Testis (tissue), 2 donors: Measurements from ENCODE around the gene WDR38.

Experiments
- POLR2A ChIP-seq: fragments of 450-650 bp; IDR thresholded peaks from one replicate; pipeline ENCODE4 v1.6.1; 2017; ENCODE audit warnings: antibody characterized with exemption, mild to moderate bottlenecking, moderate library complexity
- TF ChIP-seq, protein P1 (sequence below), 3 experiments: fragments of 450-650 bp in 2 of 3; fragments of 200-600 bp in 1 of 3; sonication (generic) in 1 of 3; IDR thresholded peaks; one replicate each; pipeline ENCODE4 v1.5.1; 2016 to 2019; ENCODE audit warnings: antibody characterized with exemption in 3 of 3, mild to moderate bottlenecking in 2 of 3, moderate library complexity in 1 of 3

DNA sequence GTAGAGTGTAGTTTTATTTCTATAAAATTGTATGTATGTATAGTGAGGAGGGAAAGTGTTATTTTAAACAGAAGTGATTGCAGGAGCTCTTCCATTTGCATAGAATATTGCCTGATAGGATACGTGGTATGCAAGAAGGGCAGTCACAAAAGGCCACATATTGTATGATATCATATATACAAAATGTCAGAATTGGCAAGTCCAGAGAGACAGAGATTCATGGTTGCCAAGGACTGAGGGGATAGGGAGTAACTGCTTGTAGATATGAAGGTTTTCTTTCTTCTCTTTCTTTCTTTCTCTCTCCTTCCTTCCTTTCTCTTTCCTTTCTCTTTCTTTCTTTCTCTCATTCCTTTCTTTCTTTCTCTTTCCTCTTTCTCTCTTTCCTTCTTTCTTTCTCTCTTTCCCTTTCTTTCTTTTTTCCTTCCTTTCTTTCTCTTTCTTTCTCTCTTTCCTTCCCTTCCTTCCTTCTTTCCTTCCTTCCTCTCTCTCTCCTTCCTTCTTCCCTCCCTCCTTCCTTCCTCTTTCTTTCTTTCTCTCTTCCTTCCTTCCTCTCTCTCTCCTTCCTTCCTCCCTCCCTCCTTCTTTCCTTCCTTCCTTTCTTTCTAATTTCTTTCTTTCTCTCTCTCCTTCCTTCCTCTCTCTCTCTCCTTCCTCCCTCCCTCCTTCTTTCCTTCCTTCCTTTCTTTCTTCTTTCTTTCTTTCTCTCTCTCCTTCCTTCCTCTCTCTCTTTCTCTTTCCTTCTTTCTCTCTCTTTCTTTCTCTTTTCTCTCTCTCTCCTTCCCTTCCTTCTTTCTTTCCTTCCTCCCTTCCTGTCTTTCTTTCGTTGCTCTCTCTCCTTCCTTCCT lies 24.5 kb upstream of the WDR38 start:
- TF ChIP-seq POLR2A = no peak
- TF ChIP-seq, protein P1, sequence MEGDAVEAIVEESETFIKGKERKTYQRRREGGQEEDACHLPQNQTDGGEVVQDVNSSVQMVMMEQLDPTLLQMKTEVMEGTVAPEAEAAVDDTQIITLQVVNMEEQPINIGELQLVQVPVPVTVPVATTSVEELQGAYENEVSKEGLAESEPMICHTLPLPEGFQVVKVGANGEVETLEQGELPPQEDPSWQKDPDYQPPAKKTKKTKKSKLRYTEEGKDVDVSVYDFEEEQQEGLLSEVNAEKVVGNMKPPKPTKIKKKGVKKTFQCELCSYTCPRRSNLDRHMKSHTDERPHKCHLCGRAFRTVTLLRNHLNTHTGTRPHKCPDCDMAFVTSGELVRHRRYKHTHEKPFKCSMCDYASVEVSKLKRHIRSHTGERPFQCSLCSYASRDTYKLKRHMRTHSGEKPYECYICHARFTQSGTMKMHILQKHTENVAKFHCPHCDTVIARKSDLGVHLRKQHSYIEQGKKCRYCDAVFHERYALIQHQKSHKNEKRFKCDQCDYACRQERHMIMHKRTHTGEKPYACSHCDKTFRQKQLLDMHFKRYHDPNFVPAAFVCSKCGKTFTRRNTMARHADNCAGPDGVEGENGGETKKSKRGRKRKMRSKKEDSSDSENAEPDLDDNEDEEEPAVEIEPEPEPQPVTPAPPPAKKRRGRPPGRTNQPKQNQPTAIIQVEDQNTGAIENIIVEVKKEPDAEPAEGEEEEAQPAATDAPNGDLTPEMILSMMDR (IDR thresholded peaks at IDR 0.05) = no peak
